Kidney glomerular epithelial cell (primary cell): ENCODE results near the gene FIBIN.
A peak's percentile ranks its signal among the peaks of the same experiment; 100 is the strongest.
"Not testable (repeated sequence)": the region's sequence is repeated elsewhere in the genome, so short reads cannot be mapped to it uniquely, and the experiment has no call there.

Experiments used
- DNase-seq: peaks from one replicate; lab custom pipeline; 2025; lab: John Stamatoyannopoulos, UW

The FIBIN gene

DNA sequence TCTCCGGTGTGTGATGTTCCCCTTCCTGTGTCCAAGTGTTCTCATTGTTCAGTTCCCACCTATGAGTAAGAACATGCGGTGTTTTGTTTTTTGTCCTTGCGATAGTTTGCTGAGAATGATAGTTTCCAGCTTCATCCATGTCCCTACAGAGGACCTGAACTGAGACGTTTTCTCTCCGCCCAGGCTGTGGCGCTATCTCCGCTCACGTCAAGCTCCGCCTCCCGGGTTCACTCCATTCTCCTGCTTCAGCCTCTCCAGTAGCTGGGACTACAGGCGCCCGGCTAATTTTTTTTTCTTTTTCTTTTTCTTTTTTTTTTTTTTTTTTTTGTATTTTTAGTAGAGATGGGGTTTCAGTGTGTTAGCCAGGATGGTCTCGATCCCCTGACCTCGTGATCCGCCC, 16.7 kb upstream of the FIBIN start:
- not testable (repeated sequence) for DNase-seq

DNA sequence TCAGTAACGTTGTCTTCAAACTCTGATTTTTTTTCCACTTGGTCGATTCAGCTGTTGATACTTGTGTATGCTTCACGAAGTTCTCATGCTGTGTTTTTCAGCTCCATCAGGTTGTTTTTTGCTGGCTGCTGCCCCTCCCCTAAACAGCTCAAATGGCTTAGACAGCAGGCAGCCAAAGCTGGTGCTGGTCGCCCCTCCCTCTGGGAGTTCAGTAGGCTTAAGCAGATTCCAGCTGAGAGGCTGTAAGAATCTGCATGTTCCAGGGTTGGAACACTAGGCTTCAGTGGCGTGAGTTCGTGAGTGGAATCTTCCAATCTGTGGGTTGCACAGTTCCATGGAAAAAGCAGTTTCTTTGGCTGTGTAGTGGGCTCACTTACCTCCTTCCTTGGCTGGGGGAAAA, 10.3 kb upstream of the FIBIN start:
- no peak for DNase-seq

DNA sequence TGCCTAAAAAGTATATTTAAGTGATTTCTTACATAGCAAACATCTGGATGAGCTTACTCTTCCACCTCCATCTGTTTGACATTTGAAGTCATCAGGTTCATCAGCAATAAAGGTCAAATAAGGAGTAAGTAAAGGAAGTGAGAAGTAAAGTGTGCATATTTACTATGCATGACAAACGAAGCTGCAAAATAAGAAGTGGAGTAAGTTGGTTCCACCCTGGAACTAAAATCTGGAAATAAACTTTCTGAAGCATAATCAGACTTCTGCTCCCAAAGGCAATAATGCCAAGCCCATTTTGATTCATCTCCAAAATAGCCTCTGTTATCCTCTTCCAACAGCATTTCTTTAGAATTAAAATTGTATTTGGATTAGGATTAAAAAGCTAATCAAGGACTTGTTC, 8.4 kb upstream of the FIBIN start:
- DNase-seq: no peak

DNA sequence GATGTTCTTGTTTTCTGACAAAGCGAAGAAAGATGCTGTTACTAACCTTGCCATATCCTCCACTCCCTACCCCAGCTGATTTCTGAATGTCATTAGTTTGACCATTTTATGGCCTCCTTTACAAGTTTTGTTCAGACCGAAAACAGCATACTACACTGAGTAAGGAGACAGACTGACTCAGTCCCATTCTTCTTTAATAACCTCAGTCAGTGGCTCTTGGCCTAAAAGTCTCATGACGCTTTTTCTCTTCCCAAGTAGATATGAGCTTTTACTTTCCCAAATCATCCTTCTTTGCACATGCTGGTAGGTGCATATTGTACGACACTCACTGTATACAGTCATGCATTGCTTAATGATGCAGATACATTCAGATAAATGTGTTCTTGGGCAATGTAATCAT, 8.0 kb upstream of the FIBIN start:
- no peak for DNase-seq

DNA sequence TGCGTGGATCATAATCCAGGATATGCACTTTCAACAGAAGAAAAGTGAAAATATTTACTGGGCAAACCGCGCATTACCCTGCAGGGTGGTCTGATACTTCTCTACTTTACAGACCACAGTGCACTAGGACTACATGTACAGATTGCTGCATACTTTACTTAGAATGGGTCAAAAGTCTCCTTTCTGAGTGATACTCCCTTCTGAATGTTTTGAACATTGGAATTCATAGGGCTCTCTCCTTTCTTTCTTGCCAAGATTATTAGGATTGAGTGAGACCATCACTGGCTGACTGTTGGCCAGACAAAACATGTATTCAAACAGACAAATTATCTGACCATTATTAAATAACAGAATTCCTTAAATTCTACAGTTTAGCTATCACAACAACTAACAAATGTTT, 6.6 kb upstream of the FIBIN start:
- no peak for DNase-seq

DNA sequence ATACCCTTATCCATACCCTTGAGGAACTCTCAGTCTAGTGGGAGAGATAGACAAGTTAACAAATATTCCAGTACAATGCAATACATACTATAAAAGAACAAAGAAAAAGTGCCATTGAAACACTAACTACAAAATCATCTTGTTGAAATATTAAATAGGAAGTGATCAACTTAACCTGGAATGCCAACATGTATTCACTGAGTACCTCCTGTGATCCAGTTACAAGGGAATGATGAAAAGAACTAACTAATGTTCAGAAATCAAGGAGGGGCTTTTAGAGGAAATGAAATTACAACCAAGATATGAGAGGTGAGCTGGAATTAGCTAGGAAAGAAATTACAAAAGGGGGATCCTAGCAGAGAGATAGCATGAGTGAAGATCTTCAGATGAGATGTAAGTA, 6.2 kb upstream of the FIBIN start:
- no peak for DNase-seq

DNA sequence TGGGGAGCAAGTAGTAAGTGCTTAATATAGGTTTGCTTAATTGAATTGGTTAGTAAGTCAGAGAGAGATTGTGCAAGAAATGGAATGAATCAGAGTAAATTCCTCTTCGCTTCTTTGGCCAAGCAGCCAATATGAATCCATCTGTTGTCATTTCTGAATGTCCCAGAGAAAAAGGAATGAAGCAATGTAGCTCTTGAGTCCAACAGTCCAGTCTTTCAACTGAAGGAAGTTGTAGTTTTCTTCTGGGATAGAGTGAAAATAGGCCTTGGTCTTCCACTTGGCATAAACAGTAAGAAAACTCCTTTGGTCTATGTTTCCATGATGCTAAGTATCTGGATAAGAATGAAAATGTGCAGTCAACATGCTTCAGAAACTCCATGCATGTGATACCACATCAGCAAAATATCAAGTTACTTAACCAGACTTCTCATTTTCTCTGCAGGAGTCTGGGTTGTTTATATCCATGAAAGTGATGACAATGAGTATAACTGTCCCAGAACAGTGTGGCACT, 1.8 kb upstream of the FIBIN start:
- DNase-seq: peak; percentile 33

DNA sequence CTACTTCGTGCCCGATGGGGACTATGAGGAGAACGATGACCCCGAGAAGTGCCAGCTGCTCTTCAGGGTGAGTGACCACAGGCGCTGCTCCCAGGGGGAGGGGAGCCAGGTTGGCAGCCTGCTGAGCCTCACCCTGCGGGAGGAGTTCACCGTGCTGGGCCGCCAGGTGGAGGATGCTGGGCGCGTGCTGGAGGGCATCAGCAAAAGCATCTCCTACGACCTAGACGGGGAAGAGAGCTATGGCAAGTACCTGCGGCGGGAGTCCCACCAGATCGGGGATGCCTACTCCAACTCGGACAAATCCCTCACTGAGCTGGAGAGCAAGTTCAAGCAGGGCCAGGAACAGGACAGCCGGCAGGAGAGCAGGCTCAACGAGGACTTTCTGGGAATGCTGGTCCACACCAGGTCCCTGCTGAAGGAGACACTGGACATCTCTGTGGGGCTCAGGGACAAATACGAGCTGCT, 751 bp downstream of the FIBIN start:
- no peak for DNase-seq

DNA sequence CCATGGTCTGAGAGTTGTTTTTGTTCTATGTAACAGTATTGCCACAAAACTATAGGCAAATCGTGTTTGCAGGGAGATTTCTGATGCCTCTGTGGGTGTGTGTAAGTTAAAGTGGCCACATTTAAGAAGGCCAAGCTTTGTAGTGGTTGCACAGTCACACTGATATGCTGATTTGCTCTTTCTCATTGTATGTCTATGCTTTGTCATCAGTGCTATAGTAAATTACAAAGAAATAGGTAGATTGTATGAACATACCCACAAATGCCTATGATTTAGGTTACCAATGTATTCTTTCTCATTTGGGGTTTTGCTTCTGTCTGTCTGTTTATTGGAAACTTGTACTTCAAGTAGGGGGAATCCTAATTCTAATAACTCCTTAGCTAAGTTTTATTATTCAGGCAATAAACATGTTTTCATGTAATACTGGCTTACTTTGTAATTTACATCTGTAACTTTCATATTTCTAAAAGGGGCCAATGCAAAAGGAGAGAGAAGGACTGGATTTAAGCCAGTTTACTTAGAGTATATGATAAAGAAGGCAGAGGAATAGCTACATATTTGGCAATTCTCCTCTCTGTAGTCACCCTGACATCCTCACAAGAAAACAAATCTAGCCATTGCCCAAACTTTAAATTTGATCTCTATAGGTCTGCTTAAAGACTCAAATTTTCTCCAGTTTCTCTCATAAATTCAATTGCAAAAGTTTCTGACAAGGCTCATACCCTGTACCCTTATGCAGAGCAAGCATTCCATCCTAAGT, 2.0 kb downstream of the FIBIN start:
- DNase-seq: no peak

DNA sequence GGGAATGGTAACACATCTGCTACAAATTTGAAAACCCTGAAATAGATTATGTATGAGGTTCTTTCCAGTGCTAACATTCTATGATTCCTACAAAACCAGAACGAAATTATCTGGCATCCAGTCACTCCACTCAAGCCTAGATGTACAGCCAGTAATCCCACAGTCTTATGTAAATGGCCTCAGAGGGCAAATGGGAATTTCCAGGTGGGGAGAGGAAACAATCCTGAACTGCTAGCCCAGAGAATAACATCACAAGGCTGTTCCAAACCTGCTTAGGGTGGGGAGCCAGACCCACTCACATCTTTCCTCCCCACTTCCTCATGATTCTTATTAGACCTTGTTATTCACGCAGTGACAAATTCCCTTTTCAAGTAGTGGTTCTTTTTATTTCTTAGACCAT, 3.5 kb downstream of the FIBIN start:
- DNase-seq: no peak

DNA sequence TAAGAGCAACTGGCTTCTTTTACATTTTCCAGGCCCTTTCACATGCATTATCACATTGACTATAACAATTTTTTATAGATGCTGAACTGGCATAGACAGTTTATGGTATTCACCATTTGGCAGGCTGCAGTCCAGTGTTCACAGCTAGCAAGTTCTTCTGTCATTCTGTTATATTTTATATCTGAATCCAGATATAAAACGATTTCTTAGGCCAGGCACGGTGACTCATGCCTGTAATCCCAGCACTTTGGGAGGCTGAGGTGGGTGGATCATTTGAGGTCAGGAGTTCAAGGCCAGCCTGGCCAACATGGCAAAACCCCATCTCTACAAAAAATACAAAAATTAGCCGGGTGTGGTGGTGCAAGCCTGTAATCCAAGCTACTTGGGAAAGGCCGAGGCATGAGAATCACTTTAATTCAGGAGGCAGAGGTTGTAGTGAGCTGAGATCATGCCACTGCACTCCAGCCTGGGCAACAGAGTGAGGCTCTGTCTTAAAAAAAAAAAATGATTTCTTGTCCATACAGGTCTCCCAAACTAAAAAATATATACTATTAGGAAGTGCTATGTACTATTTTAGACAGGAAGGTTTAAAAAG, 7.3 kb downstream of the FIBIN start:
- not testable (repeated sequence) for DNase-seq

DNA sequence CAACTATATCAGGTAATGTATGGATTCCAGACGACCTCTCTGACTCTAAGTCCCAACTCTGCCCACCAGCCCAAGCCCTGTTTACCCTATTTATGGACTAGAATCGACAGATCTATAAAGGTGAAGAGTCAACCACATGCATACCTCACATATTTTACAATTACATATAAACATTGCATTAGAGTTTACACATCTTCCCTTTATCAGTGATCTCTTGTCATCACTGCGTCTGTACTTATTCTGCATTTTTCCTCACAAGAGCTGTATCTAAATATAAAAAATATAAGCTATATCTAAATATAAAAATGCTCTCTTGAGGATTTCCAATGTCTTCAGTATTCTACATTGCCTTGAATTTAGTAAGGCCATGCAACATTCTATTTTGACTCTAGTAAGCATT, 8.5 kb downstream of the FIBIN start:
- no peak for DNase-seq

DNA sequence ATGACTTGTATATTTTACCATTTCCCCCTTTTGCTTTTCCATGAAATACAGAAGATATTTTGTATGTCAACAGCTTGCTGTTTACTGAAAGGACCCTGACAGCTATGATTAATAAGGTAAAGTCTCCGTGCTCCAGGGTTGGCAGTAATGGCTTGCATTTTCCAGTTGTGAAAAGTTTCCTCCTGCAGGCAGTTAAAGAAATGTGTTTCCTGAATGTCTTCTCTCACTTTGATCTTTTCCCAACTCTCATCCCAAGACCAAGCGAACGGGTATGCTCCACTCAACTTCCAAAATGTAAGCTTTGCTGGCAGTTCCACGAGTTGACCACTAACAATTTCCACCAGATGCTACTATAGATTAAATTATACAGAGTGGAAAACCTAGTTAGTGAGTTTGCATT, 8.9 kb downstream of the FIBIN start:
- no peak for DNase-seq

DNA sequence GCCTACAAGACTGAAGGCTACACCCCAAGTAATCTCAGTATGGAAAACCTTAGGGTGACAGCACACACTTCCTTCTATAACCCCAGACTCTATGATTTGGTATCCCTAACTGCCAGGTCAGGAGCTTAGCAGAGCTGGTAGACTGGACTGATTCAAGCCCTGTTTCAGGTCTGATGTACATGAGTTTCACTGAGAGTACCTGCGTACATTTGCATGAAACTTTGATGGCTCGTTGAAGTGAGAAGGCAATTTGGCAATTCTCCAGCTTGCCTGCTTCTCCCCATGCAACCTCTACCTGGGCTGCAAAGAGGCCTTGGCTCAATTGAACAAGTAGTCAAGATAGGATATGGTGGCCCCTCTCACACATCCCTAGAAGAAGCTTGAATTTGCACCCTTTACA, 10.2 kb downstream of the FIBIN start:
- no peak for DNase-seq

DNA sequence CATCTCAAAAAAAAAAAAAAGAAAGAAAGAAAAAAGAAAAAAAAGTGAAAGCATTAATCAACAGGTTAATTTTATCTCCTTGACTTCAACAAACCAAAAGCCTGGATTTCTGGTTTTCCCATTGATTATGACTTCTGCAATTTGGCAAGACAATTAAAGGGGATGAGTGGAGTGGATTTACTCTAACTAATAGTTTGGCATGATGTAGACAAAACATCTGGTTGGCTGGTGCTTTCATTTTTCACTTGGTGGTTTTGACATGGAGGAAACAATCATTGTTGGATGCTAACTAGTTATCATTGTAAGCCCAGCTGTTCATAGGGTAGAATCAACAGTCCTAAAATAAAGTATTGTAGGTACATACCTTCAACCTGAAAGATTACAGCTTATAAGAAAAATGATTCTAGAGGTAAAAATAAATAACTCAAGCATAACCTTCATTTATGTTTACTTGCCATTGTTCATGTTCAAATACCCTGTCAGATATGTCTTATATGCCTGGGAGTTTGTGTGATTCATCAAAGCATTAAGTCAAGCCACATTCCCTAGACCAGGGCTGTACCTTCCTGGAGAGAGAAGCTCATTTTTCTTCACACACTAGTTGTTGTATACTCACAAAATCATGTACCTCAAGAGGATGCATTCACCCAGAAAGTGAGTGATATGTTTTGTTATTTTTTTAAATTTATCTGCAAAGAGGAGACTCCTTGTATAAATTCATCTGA, 15.1 kb downstream of the FIBIN start:
- peak; percentile 41 for DNase-seq

DNA sequence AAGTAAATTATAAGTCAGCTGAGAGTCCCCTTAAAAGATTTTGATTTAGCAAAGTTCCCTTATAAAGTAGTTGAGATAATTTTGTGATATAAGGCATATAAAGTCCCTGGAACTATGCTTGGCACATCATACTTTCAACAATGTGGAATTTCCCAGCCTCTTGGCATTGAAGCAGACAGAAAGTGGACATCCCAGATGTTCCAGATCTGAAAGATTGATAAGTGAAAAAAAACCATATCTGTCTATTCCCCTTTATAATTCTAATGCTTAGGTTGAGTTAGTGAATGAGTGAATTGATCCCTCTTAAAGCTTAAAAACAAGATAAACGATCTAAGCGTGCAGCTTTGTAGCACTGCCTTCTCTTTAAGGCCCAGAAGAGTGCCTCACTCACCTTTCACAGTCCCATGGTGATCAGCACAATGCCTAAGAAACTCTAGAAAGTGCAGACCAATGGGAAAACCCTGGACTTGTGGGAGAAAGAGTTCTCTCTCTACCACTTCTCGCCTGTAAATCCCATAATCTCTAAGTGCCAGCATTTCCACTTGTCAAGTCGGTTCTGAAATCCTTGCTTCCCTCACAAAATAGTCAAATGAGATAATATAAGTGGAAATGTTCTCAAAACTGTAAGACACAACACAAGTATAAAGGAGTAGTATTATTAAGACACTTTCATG, 17.8 kb downstream of the FIBIN start:
- DNase-seq: no peak

DNA sequence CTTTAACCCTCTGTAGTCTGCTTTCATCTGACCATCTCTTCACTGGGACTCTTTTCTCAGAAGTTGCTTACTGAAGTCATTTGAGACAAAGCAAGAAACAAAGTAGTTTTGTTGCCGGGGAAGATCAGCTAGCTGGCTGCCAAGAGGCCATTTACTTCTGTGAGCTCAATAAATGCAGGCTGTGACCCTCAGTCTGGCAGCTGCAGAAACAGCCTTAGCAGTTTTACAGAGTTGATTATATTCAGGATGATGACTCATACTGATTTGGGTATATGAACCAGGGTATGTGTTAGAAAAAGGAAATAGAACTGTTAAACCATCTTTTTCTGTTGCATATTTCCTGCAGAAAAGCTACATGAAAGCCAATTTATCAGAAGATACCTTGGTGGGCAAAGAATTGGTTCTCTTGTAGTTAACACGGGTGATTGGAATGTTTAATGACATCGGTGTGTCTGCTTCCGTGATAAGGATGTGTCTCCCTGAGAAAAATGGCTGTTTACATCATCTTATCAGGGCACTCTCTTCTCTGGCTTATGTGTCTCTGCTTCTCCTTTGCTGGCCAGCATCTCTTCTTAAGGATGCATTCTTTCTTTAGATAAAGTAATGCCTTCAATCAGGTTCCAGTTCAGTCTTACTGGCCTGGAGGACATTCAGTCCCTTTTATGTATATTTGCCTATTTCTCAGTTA, 18.5 kb downstream of the FIBIN start:
- no peak for DNase-seq

DNA sequence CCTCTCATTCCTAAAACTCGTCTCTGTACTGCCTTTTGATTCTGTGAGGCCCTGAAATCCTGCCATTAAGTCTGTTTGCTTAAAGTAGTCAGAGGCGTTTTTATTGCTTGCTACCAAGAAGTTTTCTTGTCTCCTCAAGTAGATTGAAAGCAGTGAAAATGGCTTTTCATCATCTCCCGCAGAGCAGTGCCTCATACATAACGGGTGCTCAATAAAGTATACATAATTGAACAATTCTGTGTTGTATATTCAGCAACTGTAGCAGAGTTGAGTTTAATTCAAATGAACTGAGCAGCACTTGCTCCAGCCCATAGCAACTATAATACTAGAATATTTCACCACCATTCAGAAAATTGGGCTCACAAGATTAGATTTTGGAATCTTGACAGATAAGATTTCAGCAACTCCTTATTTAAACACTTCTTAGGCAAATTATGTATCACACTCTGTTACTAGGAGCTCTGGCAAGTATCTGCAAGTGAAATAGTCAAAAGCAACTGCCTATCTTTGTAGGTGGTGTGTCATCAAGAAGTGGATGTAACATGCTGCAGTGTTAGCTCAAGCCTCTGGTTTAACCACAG, 20.0 kb downstream of the FIBIN start:
- no peak for DNase-seq

DNA sequence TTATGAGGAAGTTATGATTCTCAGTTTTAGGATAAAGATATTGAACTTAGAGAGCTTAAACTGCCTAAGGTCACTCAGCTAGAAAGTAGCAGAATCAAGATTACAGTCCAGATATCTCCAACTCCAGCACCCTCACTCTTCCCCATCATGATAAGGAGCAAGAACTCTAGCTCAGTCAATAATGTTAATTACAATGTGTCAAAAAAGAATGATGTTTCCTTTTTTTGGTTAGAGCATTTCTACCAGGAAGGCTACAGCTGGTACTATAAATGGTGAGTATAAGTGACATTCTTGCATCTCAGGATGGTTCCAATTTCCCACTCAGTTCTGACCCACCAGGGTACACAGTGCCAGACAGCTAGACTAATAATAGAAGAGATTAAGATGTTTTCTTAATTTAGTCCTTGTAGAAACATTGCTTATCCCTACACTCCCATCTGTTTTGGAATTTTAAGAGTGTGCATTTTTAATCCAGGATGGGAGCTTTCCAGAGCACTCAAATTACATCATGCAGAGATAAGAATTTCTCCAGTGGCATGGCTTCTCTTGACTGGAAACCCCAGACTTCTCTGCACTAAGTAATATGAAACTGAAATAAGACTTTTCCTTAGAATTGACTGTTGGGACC, 25.1 kb downstream of the FIBIN start:
- no peak for DNase-seq

DNA sequence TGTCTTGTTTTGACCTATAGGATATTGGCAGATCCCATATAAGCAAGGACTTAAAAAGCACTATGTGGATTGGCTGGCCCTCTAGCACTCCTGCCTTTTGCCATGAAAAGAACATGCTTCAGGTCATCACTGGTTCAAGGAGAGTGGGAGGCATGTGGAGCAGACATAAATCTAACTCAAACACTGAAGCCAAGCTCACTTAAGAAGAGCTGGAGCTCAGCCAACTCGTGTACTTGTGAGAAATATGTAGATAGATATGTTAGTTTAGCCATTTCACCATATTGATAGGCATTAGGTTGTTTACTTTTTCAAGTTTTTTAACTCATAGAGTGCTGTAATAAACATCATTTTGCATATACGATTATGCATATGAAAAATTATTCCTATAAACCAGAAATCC, 26.8 kb downstream of the FIBIN start:
- DNase-seq: no peak

DNA sequence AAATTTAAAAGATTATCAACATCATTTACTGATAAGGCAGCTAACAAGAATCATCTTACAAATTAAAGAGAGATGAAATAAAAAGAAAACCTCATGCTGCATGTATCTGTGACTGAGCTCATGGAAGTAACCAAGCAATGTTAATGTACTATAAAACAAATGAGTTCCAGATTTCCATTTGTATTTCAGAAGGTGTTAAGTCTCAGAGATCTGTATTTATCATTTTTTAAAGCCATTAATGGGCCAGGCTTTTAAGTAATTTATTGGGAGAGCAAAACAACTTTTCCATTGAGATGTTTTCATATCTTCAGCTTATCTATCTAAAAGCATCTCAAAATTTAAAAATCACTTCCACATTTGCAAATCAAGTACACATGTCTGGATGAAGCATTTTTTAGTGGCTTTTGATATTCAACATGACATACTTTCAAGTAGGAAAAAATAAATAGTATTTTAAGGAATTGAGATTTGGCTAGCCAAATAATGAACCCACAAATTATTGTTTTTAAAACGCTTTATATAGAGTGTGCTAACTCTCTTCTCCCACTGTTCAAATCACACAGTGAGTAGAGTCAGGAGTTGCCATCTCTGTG, 28.8 kb downstream of the FIBIN start:
- no peak for DNase-seq
